IPS-NIHi7 (cell line): ENCODE measurements around the gene FOXO4.

Source experiments
- DNase-seq: peaks from one replicate; pipeline ENCODE4 v3.0.0; 2012; ENCODE audit warnings: mixed read lengths; ENCODE audit errors: extremely low spot score

Gene FOXO4

DNA sequence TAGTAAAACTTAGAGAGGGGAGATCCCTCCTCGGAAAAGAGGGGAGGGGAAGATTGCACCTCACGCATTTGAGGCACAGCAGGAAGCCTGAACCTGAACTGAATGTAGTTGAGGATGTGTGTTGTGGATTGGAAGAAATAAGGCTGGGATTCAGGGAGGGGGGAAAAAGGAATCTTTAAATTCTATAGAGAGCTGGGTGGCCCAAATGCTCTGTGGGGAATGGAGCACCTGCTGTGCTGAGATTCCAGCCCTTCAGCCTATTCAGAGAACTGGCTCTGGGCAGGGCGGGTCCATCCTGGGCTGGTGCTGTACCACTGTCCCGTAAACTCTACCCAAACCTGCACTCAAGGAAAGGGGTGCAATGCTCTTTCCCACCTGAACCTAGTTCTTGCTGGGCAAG lies 4.1 kb downstream of the FOXO4 start:
- no peak for DNase-seq

DNA sequence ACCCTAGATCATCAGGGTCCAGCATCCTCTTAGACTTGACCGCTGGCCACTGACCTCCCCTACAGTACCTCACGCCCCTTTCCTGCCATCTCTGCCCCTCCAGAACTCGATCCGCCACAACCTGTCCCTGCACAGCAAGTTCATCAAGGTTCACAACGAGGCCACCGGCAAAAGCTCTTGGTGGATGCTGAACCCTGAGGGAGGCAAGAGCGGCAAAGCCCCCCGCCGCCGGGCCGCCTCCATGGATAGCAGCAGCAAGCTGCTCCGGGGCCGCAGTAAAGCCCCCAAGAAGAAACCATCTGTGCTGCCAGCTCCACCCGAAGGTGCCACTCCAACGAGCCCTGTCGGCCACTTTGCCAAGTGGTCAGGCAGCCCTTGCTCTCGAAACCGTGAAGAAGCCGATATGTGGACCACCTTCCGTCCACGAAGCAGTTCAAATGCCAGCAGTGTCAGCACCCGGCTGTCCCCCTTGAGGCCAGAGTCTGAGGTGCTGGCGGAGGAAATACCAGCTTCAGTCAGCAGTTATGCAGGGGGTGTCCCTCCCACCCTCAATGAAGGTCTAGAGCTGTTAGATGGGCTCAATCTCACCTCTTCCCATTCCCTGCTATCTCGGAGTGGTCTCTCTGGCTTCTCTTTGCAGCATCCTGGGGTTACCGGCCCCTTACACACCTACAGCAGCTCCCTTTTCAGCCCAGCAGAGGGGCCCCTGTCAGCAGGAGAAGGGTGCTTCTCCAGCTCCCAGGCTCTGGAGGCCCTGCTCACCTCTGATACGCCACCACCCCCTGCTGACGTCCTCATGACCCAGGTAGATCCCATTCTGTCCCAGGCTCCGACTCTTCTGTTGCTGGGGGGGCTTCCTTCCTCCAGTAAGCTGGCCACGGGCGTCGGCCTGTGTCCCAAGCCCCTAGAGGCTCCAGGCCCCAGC lies 5.2 kb downstream of the FOXO4 start:
- no peak for DNase-seq

GRCh38 chrX:71102292-71102691 lies 6.6 kb downstream of the FOXO4 start:
- no peak for DNase-seq

DNA sequence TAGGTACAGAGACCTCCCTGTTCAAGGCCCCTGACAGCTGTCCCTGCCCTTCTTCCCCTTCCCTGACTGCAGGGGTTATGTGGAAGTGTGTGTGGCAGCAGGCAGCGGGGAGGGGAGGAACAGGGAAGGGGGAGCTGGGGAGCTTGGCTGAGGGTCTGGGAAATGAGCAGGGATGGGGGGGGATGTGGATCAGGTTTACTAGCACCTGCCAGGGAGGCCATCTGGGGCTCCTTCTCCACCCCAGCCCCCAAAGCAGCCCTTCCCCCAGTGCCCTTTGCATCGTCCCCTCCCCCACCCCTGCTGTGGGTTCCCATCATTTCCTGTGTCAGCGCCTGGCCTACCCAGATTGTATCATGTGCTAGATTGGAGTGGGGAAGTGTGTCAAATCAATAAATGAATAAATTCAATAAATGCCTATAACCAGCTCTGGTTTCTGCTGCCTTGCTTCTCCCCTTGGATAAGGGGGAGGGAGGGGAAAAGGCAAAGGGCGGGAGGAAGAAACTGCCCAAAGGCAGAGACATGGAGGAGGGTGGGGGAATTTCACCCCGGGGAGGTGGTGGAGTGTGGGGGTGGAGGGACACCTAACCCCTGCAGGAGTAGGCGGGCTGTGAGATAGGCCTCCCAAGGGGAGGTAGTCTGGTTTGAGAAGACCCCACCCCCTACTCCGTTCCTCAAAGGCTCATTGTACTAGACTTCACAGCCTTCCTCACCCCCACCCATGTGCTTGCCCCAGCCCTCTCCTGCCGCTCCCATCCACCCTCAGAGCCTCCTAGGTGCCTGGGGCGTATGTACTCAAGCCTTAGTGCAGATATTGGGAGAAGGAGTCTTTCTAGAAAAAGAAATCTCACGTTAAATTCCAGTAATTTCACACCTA lies 7.7 kb downstream of the FOXO4 start:
- DNase-seq = peak; percentile 66

DNA sequence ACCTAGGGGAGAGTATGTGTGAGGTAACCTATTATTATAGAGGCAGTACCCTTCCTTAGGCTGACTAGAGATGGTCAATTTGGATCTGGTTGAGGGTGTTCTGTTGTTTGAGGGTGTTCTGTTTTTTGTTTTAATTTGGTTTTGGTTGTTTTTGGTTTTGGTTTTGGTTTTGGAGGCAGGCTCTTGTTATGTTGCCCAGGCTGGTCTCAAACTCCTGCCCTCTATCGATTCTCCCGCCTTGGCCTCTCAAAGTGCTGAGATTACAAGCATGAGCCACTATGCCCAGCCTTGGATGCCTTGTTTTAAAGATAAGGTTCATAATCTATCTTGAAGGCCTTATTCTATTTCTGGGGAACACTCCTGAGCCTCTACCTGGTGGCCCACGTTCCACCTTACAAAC lies 10.0 kb downstream of the FOXO4 start:
- DNase-seq = no peak

DNA sequence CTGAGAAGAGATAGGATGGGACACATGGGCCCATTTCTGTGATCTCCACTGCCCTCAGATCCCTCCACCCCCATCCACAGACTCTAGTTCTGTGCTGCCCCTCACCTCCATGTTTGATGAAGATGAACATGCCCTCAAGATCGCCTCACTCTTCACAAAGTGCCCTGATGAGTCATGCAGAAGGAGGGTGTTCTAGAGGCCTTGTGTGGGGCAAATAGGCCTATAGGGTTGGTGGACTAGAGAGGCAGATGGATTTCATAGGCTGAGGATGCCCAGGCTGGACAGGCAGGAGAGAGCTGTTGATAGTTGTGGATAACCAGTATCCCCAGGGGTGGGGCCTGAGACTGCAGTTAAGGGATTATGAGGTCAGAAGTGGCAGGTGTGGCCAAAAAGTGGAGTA lies 10.8 kb downstream of the FOXO4 start, which contains the start of gene CXorf65:
Gene CXorf65 (minus strand): TSS at position 314 of the 400 bp plus-strand sequence. CDS start 184 bp downstream, at position 130.
- DNase-seq = no peak

DNA sequence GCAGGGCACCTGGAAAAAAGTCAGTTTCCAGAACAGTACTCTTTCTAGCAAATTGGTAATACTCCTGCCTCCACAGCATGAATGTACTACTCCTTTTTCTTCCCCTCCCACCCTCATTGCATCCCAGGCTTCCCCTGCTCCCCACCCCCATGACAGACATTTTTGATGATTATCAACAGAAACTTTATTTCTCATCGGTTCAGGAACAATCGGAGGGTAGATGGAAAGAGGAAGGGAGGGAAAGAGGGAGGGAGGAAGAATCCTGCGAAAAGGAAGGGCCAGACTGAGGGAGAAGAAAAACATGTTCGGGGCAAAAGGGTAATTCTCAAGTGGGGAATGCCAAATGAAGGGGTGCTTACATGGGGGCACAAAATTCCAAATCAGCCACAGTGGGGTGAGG lies 11.6 kb downstream of the FOXO4 start:
- DNase-seq = no peak

GRCh38 chrX:71107762-71108360 lies 12.2 kb downstream of the FOXO4 start:
- no peak for DNase-seq

- no peak for DNase-seq
These were observed 13.4 kb downstream of the FOXO4 start for GRCh38 chrX:71109051-71109450.

DNA sequence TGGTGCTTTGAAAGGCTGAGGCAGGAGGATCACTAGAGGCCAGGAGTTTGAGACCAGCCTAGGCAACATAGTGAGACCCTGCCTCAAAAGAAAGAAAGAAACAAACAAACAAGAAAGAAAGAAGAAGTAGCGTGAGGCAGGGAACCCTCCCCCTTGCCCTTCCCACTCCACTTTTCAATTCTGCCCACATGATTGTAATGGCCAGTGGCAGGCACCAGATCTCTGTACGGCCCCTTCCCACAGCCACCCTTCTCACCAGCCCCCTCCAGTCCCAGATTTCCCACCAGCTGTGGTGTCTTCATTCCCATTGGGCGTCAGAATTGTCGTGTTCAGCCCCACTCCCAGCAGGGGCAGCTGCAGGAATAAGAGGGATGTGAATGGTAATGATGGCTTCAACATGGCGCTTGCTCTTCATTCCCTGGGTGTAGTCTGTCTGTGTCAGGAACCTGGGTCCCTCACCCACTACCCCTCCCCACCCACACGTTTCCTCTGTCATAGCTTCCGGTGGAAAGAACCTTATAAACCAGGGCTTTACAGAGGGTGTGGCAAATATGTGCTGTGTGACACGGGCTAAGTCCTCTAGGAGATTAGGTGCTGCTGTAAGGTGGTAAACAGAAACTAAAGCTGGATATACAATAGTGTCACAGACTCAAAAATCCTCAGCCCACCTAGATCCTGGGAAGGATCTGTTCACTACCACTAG lies 15.6 kb downstream of the FOXO4 start, which contains the start of gene IL2RG:
Gene IL2RG (minus strand): TSS at position 437 of the 703 bp plus-strand sequence. CDS start 38 bp downstream, at position 399.
- no peak for DNase-seq

DNA sequence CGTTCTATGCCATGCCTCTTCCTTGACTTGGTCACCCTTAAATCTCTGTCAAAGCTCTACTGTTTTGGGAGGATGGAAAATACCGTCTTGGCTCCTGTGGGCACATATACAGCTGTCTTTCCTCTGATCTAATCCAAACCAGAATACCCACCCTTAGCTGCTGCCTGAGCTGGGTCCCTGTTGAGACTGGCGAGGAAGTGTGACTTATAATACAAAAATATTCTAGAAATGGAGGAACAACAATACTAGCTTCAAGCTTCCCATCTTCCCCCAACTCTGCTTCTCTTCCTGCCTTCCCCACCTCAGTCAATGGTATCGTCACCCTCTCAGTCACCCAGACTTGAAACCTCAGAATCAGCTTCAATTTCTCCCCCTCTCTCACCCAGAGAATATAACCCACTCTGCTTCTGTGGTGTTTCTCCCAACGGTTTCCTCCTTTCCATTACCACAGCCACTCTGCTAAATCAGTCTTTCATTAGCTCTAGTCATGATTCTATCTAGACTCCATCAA lies 16.3 kb downstream of the FOXO4 start:
- DNase-seq = no peak

- no peak for DNase-seq
These were observed 21.7 kb downstream of the FOXO4 start for GRCh38 chrX:71117358-71117757.

DNA sequence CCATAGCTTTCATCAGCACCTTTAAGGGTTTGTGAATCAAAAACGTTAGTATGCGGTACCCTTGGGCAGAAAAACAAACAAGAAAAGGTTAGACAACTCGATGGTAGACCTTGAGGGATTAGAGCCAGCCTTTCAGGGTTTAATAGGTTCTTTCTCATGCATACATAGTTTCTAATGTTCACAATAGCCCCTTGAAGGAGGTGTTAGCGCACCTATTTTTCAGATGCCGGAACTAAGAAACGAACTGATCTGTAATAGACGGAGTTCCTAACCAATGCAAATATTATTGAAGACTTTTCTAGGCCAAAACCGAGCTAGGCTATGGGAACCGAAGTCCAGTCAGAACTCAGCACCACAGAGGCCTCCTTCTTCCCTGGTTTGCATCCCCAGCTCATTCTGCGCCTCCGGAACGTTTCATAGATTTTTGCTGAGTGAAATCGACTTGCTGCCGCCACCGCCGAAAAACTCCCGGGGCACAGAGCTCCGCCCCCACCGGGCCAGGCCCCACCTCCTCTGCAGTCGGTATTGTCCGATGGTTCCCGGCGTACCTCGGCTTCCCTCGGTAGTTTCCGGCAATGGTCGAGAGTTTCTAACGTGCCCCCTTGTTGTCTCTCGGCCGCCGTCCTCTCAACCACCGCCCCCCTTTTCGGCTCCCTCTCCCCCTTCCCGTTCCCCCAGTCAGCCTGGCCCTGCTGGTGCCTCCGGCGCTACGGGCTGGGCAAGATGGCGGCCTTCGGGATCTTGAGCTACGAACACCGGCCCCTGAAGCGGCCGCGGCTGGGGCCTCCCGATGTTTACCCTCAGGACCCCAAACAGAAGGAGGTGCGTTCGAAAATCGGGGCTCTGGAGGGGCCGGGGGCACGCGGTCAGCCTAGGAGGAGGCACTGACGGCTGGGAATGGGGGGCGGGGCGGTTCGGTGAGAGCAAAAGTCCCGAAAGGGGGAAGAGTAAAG lies 22.7 kb downstream of the FOXO4 start, which contains the start of gene MED12:
Gene MED12 (plus strand): TSS at position 565 of the 953 bp plus-strand sequence. CDS start 159 bp downstream, at position 724.
- DNase-seq = peak; percentile 84

GRCh38 chrX:71118985-71119535 lies 23.4 kb downstream of the FOXO4 start:
- no peak for DNase-seq

- DNase-seq = no peak
These were observed 32.6 kb downstream of the FOXO4 start for GRCh38 chrX:71128166-71128833.

DNA sequence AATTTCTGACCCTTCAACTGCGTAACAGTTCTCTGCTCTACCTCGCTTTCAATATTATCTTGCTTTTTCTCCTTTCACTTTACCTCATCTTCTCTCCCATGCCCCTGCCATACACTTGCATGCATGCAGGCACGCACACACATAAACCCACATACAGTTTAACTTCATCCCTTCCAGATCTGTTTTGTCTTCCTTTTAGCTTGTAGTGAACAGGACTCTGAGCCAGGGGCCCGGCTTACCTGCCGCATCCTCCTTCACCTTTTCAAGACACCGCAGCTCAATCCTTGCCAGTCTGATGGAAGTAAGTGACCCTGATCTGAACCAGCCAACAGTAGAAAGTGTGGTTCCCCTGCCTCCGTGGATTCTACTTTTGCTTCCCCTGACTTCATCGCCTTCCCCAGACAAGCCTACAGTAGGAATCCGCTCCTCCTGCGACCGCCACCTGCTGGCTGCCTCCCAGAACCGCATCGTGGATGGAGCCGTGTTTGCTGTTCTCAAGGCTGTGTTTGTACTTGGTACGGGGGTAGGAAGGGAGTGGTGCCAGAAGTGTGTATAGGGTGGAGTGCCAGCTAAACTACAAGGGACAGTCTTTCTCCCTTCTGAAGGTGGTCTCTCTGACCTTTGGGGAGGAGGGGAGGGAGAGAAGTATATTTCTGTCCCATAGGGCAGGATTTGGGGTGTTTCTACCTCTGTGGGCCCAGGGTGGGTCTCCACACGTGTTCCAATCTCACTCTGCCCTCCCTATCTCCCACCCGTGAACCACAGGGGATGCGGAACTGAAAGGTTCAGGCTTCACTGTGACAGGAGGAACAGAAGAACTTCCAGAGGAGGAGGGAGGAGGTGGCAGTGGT lies 33.5 kb downstream of the FOXO4 start:
- DNase-seq = peak; percentile 75

DNA sequence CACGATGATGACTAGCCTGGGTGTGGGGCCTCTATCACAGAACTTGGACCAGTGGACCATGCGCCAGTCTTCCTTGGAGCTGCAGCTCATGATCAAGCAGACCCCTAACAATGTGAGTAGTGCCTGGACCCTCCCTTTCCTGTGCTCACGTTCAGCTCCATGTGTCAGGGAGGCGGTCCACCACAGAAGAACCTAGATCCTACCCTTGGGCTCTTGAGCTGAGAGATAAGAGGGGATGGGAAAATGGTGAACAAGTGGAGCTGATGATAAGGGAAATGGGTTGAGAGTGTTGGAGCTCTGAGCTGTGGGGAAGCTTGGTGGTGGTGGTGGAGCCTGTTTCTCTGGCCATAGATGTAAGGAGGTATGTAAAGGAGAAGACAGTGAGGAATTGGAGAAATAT lies 35.9 kb downstream of the FOXO4 start:
- no peak for DNase-seq

GRCh38 chrX:71140440-71140839 lies 44.8 kb downstream of the FOXO4 start:
- no peak for DNase-seq
